Measurements from ENCODE around the gene FGGY.
"Not testable (repeated sequence)": the region's sequence is repeated elsewhere in the genome, so short reads cannot be mapped to it uniquely, and the experiment has no call there.

Gene FGGY, protein sequence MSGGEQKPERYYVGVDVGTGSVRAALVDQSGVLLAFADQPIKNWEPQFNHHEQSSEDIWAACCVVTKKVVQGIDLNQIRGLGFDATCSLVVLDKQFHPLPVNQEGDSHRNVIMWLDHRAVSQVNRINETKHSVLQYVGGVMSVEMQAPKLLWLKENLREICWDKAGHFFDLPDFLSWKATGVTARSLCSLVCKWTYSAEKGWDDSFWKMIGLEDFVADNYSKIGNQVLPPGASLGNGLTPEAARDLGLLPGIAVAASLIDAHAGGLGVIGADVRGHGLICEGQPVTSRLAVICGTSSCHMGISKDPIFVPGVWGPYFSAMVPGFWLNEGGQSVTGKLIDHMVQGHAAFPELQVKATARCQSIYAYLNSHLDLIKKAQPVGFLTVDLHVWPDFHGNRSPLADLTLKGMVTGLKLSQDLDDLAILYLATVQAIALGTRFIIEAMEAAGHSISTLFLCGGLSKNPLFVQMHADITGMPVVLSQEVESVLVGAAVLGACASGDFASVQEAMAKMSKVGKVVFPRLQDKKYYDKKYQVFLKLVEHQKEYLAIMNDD

DNA sequence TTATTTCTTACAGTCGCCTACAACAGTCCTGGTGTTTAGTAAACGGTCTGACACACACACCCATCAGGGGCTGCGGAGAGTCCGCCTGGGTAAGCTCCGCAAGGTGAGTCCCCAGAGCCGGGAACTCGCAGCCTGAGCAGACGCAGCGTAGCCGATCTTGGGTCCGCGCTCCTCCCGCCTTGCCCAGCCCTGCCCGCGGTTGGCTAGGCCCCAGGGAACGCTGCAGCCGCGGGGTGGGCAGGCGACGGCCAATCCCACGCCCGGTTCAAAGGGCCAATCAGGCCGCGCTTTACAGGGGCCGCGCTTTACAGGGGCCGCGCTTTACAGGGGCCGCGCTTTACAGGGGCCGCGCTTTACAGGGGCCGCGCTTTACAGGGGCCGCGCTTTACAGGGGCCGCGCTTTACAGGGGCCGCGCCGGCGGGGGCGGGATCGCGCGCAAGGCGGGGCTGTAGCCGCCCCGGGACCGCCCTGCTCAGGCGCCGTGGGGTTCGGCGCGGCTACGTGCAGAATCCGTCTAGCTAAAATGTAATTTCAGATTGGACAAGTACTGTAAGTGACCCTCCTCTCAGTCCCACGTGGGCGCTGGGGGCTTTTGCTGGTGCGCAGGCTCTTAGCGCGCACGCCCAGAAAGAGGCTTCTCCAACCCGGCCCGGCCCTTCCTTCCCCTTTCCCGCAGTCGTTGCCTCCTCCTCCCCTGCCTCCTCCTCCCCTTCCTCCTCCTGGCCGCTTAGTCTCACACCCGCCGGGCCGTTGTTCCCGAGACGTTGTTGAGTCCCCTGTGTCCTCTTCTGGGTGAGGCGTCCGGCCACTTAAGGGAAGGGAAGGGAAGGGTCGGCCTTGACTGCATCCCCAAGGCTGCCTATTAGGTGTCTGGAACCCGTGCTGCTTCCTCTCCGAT lies at the start of gene FGGY:
TSS of gene FGGY (plus strand) at position 737 of the 899 bp plus-strand sequence. CDS start 24,456 bp downstream, outside the sequence.
- Histone ChIP-seq H3K4me3 (peak within 1 kb of the TSS; percentile 40 to 53 (median 46)), H3K27ac (peak within 1 kb of the TSS; percentile 44 to 99 (median 95))

DNA sequence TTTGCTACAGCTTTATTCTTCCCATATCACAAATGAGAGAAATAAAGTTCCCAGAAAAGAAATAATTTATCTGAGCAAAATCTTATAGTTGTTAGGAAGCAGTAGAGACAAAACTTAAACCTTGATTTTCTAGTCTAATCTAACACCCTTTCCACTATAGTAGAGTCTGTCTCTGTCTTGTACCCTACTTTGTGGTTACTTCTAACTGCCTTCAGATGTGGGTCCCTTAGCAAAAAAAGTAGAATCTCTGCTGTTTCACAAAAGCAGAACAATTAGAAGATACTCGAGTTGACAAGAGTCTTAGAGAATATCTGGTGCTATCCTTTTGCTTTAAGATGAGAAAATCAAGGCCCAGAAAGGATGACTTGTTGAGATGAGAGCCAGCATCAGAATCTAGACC lies 48.1 kb upstream of the FGGY start:
- no peak overlapping the region for H3K27ac ChIP-seq
- H3K4me3 ChIP-seq, result no peak overlapping the region

DNA sequence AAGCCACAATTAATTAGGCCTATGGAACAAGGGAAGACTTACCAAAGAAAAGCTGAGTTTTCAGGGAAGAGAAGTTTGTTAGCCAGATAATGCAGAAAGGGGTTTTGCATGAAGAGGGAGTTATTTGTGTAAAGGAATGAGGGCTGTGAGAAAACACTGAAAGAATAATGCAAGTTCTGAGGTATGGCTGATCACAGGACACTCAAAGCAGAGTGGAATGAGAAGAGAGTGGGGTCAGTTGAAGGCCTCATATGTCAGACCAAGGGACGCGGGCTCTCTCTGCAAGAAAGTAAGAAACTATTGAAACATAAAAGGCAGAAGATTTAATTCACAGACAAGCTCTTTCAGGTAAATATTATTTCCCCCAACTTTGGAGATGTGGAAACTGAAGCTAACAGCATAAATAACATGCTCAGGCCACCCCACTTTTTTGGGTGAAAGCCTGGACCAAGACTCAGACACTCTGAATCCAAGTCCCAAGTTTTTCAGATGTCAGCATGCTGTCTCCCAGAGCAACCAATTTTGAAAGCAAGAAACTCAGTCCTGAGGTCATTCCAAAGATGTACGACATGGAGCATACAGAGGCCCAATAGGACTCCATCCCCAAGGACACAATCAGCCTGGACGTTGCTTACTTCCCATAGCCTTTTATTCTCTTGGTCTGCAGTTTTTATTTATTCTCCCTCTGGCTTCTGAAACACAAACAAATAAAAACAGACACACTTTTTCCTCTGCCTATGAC lies 47.3 kb upstream of the FGGY start:
- Histone ChIP-seq H3K27ac (no peak overlapping the region), H3K4me3 (no peak overlapping the region)

DNA sequence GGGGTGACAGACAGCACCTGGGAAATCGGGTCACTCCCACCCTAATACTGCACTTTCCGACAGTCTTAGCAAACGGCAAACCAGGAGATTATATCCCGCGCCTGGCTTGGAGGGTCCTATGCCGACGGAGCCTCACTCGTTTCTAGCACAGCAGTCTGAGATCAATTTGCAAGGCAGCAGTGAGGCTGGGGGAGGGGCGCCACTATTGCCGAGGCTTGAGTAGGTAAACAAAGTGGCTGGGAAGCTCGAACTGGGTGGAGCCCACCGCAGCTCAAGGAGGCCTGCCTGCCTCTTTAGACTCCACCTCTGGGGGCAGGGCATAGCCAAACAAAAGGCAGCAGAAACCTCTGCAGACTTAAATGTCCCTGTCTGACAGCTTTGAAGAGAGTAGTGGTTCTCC lies 45.8 kb upstream of the FGGY start:
- not testable (repeated sequence) for H3K4me3 ChIP-seq

DNA sequence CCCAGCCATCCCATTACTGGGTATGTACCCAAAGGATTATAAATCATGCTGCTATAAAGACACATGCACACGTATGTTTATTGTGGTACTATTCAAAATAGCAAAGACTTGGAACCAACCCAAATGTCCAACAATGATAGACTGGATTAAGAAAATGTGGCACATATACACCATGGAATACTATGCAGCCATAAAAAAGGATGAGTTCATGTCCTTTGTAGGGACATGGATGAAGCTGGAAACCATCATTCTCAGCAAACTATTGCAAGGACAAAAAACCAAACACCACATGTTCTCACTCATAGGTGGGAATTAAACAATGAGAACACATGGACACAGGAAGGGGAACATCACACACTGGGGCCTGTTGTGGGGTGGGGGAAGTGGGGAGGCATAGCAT lies 40.5 kb upstream of the FGGY start:
- not testable (repeated sequence) for H3K27ac ChIP-seq, H3K4me3 ChIP-seq

More for the DNA sequence above, 45.8 kb upstream of the FGGY start:
- not testable (repeated sequence) for H3K27ac ChIP-seq

DNA sequence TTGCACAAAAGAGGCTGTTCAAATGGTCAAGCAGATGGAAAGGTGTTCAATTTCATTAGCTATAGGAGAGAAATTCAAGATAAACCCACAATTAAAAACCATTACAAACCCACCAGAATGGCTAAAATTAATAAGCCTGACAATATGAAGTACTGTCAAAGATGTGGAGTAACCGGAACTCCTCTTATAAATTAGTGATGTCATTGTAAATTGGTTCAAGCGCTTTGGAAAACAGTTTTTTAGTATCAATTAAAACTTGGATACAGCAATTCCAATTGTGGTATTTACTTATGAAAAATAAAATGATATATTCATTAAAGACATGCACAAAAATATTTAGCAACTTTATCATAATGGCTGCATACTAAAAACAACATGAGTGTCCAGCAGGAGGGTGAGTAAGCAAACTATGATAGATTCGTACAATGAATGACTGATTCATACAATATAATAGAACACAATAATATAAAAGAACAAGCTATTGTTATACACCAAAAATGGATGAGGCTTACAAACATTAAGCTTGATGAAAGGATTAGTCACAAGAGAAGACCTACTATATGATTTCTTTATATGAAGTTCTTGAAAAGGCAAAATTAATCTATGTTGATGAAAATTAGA lies 38.4 kb upstream of the FGGY start:
- no peak overlapping the region for H3K27ac ChIP-seq
- no peak overlapping the region for H3K4me3 ChIP-seq

DNA sequence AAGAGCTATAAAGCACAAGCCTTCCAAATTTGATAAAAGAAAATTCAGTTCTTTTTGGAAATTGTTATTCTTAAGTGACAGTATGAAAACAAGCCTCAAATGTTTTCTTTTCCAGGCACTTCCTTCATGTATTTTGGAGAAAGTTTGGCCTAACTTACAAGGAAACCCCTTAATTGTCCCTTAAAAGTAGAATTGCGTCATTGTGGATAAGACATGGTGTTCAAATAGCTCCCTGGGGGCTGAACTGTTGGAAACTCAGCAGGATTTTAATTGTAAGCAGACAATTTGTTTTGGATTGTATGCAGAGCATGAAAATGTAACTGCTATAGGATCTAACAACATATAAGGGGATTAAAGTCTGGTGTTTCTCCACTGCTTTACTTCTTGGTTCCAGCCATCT lies 35.4 kb upstream of the FGGY start:
- peak overlapping the region in 4 of 21 experiments; percentile 0 to 26 (median 15) for H3K27ac ChIP-seq
- no peak overlapping the region for H3K4me3 ChIP-seq

DNA sequence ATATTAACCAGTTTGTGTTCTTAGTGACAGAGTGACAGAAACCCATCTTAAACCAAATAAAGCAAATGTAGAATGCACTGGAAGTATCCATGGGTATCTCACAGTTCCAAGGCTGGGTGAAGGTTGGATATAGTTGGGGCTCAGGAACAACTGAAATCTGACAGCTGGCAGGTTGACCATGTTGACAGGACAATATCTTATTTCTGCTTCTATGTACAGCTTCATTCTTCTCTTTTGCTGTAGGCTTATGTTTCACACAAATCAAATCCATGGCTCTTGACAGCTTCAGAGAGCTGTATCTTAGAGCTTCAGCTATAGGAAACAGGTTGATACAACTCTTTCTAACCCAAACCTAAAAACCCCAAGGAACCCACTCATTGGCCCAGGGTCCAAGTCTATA lies 34.3 kb upstream of the FGGY start:
- no peak overlapping the region for H3K27ac ChIP-seq
- H3K4me3 ChIP-seq, result no peak overlapping the region

DNA sequence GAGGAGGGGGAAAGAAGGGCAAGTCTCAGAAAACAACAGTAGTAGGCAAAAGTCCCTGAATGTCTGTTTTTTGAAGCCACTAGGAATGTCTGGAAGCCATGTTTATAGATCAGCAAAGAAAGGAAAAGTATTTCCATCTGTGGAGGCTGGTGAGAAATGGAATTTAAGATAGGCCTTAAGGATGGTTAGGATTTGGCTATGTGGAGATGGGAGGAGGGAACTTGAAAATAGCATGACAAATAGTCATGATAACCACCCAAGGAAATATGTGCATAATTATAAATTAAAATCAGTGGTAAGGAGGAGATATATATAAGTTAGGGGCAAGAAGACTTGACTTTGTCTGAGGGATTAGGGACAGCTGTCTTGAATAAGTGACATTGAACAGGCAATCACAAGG lies 33.8 kb upstream of the FGGY start:
- H3K4me3 ChIP-seq, result no peak overlapping the region
- no peak overlapping the region for H3K27ac ChIP-seq

DNA sequence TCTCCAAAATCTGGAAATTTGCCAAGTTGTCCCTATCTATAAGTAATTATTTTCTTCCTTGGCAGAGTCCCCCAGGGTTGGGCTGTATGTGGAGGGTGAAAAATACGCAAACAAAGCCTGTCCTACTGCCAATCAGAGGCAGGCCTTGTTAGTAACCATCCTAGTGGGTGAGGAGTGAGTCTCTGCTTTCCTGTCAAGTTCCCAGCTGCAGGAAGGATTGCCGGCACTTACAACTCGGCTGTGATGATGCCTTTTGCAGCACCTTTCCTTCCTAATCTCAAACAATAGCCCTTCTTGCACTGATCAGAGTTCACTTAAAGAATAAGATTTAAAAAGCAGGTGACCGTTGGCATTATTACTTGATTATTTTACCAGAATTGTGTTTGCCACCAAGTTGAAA lies 31.3 kb upstream of the FGGY start:
- H3K4me3 ChIP-seq, result no peak overlapping the region
- H3K27ac ChIP-seq, result peak overlapping the region in 1 of 21 experiments; percentile 37

DNA sequence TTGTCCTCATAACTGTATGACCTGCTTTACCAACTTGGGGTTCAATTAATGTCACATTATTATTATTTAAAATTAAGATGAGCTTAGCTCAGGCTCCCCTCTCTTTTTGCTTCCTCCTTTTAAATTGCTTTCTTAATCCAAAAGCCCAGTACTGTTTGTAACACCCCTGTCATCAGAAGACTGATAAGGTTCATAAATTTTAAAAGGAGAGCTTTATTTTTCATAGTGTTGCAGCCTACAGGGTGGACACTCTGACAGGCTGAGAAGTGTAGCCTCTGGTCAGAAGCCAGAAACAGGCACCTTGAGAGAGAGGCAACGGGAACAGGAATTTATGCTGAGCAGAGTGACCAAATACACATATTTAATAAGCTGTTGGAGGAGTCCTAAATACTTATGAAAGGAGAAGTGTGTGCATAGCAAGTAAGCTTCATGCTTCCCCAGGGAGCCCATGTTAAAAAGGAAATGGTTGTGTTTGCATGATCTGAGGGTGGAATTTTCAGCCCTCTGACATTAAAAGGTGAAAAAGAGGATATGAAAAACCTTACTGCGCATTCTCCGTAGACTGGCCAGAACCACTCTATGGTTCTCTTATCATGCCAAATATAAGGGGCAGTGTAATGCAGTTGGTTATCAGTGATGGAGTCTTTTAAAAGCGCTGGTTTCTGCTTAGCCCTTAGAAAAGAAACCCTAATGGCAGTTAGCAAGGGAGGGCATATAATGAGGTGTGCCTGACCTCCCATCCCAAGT lies 30.5 kb upstream of the FGGY start:
- H3K27ac ChIP-seq, result peak overlapping the region in 4 of 21 experiments; percentile 3 to 47 (median 34)

DNA sequence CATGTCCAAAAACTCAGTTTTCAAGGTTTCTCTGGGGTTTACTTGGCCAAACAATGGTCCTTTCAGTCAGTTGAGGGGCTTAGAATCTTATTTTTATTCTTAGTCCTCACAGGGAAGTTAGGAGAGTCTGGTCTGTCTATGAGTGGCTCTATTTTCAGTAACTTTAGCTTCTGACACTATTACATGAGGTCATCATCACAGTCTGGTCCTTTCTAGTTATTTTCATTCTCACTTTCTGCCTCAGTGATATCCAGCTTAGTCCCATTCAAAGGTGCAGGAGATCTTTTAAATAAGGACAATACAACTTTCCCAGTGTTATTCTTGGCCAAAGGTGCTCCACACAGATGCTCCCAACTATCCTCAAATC lies 30.0 kb upstream of the FGGY start:
- Histone ChIP-seq H3K27ac (peak overlapping the region in 3 of 21 experiments; percentile 3 to 47 (median 30)), H3K4me3 (no peak overlapping the region)

More for the DNA sequence above, 30.5 kb upstream of the FGGY start:
- no peak overlapping the region for H3K4me3 ChIP-seq

DNA sequence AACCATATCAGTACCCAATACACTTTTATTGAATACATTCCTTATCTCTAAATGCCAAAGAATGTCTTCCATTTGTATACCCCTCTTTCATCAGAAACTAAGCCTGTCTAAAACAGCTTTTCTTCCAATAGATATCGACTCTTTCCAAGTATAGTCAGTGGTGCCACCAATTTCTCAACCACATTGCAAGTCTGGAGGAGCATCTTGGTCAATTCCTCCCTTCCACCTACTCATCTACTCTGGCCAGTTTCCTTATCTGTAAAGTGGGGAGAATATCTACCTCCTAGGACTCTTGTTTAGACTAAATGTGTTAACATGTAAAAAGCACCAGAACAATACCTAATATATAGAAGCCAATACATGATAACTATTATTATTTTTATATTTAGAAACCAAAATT lies 28.5 kb upstream of the FGGY start:
- Histone ChIP-seq H3K4me3 (no peak overlapping the region), H3K27ac (no peak overlapping the region)

DNA sequence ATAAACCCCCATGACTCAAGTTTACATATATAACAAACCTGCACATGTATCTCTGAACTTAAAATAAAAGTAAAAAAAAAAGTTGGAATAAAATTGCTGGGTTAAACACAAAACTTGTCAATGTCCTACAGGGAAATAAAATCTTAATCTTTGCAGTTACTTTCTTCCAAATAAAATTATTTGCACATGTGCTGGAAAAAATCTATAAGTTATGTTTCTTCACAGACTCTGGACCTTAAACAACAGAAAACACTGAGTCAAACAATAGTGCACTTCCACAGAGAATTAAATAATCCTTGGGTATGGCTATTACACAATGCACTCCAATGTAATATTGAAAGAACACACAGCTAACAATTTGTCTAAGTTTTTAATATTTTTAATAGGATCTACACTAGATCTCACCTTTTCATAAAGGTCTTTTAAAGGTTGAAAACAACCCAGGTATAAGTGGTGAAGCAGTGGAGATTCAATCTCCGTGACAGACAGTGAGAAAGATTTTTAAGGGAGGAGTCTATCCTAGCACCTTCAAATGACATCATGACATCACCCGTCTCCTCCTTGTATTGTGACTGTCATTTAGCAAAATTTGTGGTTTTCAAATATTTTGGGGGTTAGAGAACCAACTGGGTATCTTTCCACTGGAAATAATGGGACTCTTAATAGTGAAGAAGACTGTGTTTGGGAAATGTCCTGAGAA lies 25.2 kb upstream of the FGGY start:
- H3K4me3 ChIP-seq, result no peak overlapping the region
- H3K27ac ChIP-seq, result no peak overlapping the region

DNA sequence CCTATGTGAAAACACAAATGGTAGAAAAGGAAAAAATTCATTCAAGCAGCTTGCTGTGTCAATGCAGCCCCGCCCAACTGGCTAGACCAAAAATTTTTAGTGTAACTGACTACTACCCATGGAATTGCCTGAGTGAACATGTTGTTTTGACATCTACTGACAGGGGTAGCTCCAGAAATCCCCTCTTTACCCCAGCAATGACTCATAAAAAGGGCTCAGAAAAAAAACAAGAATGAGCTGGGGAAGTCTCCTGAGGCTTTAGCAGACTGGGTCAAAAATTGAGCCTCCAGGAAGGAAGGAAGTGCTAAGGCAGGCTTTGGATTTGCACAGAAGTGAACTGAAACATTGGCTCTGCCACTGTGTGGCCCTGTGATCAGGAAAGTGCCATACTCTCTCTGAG lies 24.4 kb upstream of the FGGY start:
- H3K27ac ChIP-seq, result peak overlapping the region in 4 of 21 experiments; percentile 3 to 60 (median 38)
- H3K4me3 ChIP-seq, result no peak overlapping the region

DNA sequence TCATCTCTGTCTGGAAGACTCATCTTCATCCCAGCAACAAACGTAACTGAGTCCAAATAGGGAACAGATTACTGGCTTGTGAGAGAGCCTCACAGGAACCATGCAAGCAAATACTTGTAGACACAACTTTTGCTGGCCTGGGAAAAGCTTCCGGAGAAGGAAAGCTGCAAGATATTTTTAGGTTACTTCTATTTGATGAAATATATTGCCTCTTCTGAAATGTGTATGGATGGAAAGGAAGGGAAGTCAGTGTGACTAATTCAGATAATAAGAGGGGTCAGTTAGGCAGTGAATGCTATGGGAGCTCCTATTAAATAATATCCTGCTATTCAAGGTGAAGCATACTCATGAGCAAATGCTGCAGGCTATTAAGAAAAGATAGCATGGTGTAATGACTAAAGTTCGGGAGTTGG lies 20.4 kb upstream of the FGGY start:
- Histone ChIP-seq H3K27ac (no peak overlapping the region), H3K4me3 (no peak overlapping the region)

DNA sequence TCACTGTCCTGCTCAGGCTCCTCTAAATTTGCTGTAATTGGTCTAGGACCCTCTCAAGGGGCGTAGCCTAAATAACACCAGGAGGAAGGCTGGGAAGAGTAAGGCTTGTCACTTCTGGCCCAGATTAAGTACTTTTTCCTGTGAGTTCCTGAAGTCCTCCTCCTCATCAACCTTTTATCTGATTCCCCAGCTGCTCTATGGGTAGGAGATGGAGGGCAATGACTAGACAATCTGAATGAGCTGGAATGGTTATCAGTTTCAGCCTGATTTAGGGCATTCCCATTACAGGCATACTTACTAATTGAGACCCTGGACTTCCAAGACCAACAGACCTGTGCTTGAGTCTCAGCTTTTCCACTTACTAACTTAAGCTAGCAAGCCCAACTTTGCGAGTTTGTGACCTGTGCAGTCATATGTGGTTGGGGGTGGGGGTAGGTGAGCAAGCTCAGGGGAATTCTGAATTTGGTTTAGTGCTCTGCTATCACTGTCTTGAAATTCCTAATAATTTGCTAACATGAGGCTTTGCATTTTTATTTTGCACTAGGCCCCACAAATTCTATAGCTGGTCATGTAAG lies 18.0 kb upstream of the FGGY start:
- no peak overlapping the region for H3K4me3 ChIP-seq
- H3K27ac ChIP-seq, result no peak overlapping the region

DNA sequence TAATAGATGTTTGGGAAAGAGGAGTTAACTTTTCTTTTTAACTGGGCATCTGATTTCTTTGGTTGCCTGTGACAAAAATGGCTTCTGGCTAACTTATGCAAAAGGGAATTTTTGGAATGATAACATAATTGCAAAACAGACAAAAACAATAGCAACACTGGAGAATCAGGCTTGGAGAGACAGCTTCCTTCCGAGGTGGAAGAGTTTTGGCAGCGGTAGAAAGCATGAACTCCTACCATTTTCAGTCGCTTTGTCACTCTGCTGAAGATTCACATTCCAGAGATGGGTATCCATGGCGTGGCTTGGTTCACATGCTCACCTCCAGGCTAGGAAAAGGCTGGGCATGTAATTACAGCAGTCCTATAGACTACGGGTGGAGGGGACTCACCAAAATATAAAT lies 17.2 kb upstream of the FGGY start:
- Histone ChIP-seq H3K4me3 (no peak overlapping the region), H3K27ac (no peak overlapping the region)
